HG02759 (cell line): ENCODE measurements around the gene FBXL2.

Experiments
- ATAC-seq: cut with Tn5 transposase; IDR thresholded peaks from one replicate; pipeline ENCODE4 v1.9.1; 2021; ENCODE audit warnings: mild to moderate bottlenecking, moderate library complexity; ENCODE audit not compliant: unreplicated experiment

FBXL2 gene, protein sequence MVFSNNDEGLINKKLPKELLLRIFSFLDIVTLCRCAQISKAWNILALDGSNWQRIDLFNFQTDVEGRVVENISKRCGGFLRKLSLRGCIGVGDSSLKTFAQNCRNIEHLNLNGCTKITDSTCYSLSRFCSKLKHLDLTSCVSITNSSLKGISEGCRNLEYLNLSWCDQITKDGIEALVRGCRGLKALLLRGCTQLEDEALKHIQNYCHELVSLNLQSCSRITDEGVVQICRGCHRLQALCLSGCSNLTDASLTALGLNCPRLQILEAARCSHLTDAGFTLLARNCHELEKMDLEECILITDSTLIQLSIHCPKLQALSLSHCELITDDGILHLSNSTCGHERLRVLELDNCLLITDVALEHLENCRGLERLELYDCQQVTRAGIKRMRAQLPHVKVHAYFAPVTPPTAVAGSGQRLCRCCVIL

GRCh38 chr3:33277193-33277882 lies at the start of gene FBXL2:
Gene FBXL2 (plus strand): TSS chr3:33277442. CDS start chr3:33277513, 71 bp downstream.
- peak; percentile 91 for ATAC-seq

- no peak for ATAC-seq
These were observed 48.2 kb upstream of the FBXL2 start for GRCh38 chr3:33229066-33229465.

GRCh38 chr3:33229947-33230346 lies 47.3 kb upstream of the FBXL2 start:
- ATAC-seq = no peak

GRCh38 chr3:33231756-33232465 lies 45.3 kb upstream of the FBXL2 start:
- ATAC-seq = no peak

- no peak for ATAC-seq
These were observed 43.4 kb upstream of the FBXL2 start for GRCh38 chr3:33233884-33234283.

DNA sequence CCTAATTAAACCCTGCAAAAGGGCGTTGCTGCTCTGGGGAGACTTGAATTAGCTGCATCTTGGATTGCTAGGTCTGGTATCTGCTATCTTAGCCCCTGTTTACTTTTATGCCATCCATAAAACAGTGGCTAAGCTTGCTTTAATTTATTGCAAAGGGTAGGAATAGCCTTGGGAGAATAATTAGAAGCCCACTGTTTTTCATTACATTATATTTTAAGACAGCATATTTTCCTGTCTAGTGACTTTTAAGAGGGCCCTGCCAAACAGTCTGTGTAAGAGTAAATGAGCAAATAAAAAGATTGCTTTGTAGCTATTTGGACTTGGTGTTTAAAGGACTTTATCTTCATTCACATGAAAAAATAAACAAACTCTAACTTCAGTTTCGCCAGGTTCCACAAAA lies 41.2 kb upstream of the FBXL2 start:
- ATAC-seq = no peak

DNA sequence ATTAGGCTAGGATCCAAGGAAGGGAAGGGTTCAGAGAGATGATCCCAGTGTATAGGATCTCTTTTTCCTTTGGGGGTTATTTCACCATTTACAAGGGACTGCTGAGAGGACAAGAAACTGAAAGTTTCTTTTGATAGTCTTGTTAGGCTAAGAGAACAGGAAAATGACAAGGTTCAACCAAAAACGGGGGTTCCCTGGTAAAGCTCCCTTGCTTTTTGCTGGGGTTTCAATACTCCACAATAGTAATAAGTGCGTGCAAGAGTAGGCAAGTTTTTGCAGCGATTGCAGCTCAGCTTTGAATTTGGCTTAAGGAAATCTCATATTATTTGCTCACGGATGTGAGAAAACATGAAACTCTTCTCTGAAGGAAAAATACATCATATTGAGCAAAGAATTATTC lies 39.8 kb upstream of the FBXL2 start:
- no peak for ATAC-seq

DNA sequence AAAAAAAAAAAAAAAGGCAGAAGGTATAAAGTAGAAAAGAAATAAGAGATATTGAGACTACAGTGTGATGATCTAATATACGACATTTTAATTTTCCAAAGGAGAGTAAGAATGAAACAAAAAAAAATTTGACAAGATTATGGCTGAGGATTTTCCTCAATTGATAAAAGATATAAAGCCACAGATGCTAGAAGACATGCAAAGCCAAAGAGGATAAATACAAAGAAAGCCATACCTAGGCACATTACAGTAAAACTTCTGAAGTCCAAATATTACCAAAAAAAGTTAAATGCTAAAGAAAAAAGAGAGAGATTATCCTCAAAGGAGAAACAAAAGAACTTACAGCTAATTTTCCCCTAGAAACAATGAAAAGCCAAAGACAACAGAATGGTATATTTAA lies 38.3 kb upstream of the FBXL2 start:
- ATAC-seq = no peak

- ATAC-seq = no peak
These were observed 37.0 kb upstream of the FBXL2 start for GRCh38 chr3:33240261-33240660.

GRCh38 chr3:33246786-33247185 lies 30.5 kb upstream of the FBXL2 start:
- ATAC-seq = no peak

- no peak for ATAC-seq
These were observed 26.5 kb upstream of the FBXL2 start for GRCh38 chr3:33250712-33251111.

GRCh38 chr3:33256249-33256648 lies 21.0 kb upstream of the FBXL2 start:
- ATAC-seq = no peak

GRCh38 chr3:33260104-33260503 lies 17.1 kb upstream of the FBXL2 start:
- no peak for ATAC-seq

DNA sequence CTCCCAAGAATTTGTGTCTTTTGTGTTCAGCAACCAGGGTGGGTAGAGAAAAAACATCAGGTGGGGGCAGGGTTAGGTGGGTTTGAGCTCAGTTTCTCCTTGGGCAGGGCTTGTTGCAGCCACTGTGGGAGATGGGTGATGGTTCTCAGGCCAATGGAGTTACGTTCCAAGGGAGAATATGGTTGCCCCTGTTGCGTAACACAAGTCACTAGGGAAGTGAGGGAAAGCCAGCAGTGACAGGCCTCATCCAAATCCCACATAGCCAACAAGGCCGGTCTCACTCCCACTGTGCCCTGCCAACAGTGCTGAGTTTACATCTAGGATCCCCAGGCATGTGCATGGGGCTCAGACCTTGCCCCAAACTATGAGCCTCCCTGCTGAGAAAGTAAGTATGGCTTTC lies 7.9 kb upstream of the FBXL2 start:
- no peak for ATAC-seq

GRCh38 chr3:33271324-33271723 lies 5.9 kb upstream of the FBXL2 start:
- ATAC-seq = no peak

GRCh38 chr3:33273628-33274027 lies 3.6 kb upstream of the FBXL2 start:
- ATAC-seq = no peak

GRCh38 chr3:33278163-33278562 lies 921 bp downstream of the FBXL2 start:
- ATAC-seq = no peak

- ATAC-seq = no peak
These were observed 10.5 kb downstream of the FBXL2 start for GRCh38 chr3:33287672-33288282.

DNA sequence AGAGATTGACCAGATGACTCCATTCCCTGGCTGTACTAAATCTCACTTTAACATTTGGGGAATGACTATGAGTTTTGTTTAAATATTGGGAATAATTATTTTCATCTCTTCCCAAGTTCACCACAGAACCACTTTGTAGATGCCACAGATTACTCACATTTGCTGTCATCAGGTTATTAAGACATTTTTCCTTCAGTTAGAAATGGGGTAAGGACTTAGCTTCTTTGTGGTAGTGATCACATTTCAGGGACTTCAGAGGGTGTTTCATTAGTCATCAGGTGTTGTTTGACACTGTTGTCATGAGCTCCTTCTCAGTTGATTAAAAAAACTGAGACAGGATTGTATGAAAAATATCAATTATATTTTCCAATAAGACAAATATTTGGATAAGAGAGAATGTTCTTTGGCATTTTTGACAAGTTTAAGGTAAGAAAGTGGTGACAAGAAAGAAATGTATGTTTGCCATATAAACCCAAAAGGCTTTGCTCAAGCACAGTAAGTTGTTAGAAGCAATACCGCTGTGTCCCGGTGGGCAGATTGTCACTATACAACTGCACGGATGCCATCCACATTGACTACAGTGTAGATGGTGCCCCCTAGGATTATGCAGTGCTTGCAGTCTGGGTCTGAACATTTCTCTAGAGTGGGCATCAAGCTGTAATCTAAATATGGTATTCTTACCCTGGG lies 22.3 kb downstream of the FBXL2 start:
- no peak for ATAC-seq

GRCh38 chr3:33312361-33312760 lies 35.1 kb downstream of the FBXL2 start:
- ATAC-seq = no peak

GRCh38 chr3:33313331-33313730 lies 36.1 kb downstream of the FBXL2 start:
- no peak for ATAC-seq
